NCI-H2227 (cell line): ENCODE measurements around the gene TTC1.
"Not testable (repeated sequence)": the region's sequence is repeated elsewhere in the genome, so short reads cannot be mapped to it uniquely, and the experiment has no call there.

Source experiments
- DNase-seq: peaks from one replicate; lab custom pipeline; 2025; ENCODE audit not compliant: unreplicated experiment; lab: John Stamatoyannopoulos, UW

Gene TTC1

DNA sequence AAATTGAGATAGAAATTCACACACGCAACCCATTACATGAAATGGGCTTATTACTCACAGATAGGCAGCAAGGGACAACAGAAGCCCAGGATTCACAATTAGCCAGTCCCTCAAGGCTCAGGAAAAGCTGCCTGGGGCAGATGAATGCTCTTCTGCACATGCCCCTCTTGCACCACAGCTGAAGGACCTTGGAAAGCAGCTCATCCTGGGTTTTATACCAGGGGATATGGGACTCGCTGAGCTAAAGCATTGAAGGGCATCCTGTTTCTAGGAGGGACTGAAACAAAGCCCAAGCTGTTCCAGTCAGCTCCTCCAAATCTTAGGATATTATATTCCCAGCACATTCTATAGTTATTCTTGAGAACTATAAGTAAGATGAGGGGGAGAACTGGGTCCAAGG lies 15.7 kb upstream of the TTC1 start:
- DNase-seq: no peak

DNA sequence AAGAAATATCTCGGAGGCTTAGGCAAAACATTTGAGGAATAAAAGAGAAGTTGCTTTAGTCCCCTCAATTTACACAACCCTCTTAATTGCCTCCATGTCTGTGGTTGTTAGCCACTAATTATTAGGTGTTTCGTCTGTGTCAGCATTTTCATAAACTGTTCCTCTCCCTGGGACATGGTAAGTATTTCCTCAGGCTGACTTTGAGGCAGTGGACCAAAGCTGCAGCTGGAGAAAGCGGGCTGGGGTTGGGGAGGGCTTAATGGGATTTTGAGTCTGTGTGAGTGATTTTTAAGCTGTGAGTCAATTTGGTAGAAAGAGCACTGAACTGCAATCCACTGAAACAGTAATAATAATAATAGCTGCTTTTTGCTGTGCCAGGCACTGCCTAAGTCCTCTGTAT lies 13.0 kb upstream of the TTC1 start:
- no peak for DNase-seq

DNA sequence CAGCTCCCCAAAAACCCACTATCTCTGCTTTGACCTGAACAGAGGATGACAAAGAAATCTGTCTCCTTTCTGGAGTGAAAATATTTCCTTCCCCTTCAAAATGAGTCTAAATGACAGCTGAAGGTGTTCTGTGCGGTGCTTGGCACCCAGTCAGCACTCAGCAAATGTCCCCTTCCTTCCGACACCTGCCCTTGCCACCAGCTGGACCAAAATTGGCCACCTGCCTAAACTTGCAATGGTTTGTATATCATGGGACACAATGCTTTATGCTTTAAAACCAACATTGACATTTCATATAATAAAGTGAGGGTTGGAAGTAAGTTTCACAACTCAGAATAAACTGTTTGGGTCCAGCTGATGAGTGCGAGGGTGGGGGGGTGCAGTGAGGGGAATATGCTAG lies 7.5 kb upstream of the TTC1 start:
- DNase-seq: no peak

DNA sequence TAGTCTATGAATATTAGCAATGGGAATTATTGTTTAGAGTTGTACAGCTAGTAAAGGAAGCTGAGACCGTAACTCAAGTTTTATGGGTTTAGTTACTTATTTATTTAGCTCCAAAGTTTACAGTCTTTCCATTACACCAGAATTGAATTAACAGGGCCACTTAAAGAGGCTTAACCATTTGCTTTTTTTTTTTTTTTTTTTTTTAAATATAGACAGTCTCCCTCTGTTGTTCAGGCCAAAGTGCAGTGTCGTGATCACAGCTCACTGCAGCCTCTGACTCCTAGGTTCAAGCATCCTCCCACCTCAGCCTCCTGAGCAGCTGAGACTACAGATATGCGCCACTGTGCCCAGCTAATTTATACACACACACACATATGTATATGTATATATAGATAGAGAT lies 1.4 kb upstream of the TTC1 start:
- no peak for DNase-seq

DNA sequence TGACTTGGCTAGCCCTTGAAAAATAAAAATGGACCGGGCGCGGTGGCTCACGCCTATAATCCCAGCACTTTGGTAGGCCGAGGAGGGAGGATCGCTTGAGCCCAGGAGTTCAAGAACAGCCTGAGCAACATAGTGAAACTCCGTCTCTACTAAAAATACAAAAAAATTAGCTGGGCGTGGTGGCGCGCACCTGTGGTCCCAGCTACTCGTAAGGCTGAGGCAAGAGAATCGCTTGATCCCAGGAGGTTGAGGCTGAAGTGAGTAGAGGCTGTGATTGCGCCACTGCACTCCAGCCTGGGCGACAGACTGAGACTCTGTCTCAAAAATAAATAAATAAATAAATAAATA lies 436 bp upstream of the TTC1 start:
- not testable (repeated sequence) for DNase-seq

DNA sequence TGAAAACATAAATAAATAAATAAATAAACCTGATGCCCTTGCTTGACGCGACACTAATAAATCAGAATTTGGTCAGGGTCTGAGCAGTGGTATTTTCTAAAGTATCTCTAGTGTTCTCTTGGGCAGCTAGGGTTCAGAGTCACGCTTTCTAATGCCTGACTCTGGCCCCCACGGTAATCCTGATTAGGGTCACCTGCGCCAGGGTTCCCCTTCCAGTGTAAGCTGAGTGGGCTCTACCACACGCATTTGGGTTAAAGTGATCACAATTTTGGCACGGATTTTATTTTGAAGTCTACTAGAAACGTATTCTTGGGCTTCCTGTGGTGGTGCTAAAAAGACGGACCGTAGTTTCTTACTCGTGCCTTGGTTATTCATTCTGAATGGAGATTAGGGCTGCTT lies 651 bp downstream of the TTC1 start:
- no peak for DNase-seq

DNA sequence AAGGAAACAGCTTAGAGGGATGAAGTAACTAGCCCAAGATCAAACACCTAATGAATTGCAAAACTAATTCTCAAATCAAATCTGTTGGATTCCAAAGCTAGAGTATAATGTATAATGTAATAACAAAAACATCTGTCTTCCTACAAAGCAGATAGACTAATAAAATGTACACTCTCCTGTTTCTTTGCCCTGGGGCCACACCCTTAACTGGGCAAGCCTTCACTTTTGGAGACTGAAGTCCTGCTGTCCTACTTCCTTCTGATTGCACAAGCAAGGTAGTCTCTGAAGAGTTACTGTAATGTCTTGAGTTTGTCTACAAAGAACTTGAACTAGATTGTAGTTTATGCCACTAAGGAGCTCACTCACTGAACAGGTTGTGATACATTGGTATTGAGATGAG lies 2.5 kb downstream of the TTC1 start:
- no peak for DNase-seq

DNA sequence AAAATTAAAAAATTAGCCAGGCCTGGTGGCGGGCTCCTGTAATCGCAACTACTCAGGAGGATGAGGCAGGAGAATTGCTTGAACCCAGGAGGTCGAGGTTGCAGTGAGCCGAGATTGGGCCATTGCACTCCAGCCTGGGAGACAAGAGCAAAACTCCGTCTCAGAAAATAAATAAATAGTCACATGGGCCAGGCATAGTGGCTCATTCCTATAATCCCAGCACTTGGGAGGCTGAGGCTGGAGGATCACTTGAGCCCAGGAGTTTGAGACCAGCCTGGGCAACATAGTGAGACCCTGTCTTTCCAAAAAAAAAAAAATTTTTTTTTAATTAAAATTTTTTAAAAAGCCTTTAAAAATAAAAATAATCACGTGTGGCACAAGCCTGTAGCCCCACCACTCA lies 5.3 kb downstream of the TTC1 start:
- DNase-seq: not testable (repeated sequence)

DNA sequence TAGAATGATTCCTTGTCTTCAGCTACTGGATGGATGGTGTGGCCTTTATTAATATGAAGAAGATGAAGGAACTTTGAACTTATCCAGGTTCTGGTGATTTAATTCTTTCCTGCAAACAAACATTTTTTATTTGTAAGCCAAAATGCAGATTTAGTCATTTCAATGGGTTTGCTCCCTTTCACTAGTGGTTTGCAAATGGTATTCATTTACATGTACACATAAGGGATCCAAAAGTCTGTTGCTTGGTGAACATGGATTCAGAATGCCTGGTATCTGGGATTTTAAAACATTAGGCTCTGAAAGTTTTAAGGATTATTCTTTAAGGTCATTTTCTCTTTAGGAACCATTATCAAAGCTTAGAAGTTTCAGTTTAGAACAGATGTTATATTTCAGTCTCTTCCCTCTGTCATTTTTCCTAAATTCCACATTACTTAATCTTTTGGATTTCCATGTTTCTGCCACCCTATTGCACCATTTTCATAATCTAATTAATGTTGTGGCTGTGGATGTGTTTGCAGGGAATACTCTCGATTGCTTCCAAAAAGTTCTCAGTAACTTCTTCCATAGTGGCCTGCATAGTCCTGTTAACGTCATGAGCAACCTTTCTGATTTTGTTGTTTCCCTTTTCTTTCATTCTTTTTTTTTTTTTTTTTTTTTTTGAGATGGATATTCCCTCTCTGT lies 10.1 kb downstream of the TTC1 start:
- DNase-seq: no peak

DNA sequence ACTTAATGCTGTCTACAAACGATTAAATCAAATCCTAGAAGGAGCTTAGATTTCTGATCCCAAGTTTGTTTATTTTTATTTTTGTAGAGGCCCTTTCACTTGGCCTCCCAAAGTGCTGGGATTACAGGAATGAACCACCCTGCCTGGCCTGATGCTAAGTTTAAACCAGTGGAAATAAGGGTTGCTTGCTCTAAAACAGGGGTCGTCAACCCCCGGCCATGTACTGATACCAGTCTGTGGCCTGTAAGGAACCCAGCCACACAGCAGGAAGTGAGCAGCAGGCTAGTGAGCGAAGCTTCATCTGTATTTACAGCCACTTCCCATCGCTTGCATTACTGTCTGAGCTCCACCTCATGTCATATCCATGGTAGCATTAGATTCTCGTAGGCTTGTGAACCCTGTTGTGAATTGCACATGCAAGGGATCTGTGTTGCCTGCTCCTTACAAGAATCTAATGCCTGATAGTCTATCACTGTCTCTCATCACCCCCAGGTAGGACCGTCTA lies 11.4 kb downstream of the TTC1 start:
- no peak for DNase-seq

DNA sequence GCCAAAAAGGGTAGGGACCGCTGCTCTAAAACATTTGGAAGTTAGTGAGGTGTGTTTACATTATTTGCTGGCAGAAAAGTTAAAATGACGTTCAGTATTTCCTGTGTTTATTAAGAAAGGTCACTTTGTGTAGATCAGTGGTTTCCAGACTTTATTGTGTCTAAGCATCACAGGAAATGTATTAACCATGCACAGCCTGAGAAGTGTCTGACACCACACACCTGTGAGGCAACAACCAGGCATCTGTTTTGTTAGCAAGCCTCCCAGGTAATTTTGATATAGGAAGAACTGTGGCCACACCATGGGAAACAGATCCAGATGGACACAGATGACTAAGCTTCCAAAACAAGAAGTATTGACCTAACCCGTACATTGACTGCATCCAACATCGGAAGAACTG lies 12.0 kb downstream of the TTC1 start:
- no peak for DNase-seq

DNA sequence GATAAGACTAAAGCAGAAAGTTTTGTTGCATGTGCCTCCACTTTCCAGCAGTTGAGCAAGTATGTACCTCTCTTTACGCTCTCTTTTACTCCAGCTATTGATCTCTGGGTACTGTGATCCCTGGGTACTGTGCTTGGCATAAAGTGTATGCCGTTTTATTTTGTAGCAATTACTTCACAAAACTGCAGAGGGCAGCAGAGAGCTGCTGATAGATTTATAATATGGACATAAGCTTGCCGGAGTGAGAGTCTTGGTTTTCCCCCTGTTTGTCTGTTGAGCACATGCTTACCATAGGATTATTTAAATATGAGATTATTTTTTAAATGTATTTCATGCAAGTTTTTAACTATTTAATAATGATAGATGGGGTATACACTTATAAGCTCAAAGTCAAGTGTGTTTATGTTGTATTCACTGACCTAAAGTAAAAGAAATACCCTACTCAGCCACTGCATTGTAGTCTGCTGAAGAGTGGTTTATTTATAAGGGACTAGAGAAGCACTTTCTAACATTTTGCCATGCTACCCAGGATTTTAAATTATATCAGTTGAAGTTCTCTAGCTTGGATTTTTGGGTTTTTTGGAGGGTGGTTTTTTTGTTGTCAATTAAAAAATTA lies 13.0 kb downstream of the TTC1 start:
- DNase-seq: peak; percentile 70

DNA sequence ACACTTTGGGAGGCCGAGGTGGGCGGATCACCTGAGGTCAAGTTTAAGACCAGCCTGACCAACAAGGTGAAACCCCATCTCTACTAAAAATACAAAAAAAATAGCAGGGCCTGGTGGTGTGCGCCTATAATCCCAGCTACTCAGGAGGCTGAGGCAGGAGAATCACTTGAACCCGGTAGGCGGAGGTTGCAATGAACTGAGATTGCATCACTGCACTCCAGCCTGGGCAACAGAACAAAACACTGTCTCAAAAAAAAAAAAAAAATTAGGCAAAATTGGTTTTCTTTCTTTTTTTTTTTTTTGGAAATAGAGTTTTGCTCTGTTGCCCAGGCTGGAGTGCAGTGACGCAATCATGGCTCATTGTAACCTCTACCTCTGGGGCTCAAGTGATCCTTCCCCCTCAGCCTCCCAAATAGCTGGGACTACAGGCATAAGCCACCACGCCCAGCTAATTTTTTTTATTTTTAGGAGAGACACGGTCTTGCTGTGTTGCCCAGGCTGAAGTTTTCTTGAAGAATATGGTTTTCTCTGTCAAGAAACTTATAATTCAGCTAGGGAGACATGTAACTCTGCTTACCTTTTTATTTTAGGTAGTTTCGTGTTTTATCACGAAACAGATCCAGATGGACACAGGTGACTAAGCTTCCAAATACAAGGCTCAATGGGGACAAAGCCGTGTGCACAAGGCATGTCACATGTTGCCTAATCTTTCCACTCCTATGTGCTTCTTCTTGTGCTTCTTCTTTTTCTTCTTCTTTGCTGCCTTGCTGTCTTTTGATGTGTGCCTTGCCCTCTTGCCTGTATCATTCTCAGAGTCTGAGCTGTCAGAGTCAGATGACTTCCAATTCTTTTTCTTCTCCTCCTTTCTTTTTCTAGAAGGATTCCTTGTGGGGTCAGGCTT lies 14.3 kb downstream of the TTC1 start:
- DNase-seq: no peak

DNA sequence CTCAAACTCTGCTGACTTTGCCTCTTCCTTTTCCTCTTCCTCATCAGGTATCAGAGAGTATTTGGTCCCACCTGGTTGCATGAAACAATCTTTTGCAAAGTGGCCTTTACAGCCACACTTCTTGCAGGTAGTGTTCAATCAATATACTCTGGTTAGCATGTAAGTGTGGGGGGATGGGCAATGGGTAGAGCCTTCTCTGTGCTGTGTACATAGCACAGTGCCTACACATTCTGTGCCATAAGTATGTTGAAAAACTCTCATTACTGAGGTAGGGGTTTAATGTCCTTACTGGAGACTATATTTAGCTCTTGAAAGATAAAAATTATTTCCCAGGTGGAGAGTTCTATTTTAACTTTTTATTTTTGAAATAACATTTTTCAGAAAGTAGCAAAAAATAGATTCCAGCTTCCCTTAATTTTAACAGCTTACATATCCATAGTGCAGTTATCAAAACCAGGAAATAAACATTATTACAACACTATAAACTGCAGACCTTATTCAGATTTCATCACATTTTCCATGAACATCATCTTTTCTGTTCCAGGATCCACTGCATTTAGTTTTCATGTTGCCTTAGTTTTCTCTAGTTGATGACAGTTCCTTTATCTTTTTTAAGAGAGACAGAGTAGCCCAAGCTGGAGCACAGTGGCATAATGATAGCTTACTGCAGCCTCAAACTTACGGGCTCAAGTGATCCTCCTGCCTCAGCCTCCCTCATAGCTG lies 15.1 kb downstream of the TTC1 start:
- DNase-seq: no peak

DNA sequence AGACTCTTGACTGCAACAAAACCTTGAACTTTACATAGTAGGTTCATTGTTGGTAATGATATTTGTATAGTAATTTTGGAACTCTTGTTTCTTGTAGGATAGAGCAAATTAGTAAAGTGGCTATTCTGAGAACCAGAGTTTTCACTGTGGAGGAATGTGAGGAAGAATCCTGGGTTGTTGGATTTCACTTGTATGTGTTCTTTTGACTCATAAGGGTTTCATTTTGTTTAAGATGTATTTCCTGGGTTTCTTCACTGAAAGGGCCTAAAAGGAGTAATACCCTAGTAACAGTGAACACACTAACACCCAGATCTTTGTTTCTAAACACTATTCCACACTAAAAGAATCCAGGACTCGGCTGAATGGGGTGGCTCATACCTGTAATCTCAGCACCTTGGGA lies 20.1 kb downstream of the TTC1 start:
- DNase-seq: no peak

DNA sequence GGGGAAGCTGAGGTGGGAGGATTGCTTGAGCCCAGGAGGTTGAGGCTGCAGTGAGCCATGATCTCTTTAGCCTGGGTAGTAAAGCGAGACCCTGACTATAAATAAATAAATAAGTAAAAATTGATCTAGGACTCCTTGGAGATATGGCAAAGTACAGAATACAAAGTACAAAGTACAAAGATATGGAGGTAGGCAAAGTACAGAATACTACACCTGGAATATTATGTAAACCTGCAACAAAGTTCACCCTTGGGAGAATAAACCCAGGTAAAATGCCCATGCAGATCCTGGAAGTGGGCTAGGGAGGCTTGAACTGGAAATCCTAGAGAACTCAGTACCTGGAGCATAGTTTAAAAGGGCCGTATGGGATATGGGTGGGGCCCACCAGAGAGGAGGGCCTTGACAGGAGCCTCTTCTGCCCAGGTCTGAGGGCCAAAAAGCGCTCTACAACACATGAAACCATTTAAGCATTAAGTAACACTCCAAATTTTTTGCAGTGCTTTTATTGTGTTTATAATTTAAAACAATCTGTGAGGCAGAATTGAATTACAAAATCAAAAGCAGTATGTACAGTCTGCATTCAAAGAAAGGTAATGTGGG lies 20.7 kb downstream of the TTC1 start:
- DNase-seq: no peak

DNA sequence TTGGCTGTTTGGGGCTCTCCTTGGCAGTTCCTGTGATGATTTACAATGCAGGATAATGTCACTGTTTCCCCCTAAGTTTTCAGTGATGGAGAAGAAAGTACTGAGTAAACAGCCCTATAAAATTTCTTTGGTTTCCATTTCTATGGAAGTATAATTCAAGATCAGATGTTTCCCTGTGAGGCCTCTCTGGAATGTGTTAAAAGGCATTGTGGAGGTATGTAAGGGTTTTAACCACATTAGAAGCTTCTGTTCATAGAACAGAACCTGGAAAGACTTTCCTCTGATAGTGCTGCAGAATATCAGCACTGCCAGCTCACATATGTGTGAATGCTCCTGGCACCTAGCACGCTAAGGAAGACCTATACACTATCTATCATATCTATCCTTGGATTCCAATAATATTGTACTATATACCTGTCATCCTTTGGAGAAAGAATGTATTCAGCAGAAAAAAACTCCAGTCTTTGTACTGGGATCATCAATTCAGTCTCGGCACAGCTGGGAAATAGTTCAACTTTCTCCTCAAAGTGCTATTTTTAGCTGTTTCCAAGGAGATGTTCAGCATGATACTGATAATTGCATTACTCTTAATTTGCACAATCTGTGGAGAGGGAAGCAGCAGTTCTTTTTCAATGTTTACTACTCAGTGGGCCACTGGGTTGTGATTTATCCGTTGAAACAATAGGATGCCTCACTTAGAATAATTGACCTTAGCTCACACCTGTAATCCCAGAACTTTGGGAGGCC lies 21.9 kb downstream of the TTC1 start:
- DNase-seq: no peak

DNA sequence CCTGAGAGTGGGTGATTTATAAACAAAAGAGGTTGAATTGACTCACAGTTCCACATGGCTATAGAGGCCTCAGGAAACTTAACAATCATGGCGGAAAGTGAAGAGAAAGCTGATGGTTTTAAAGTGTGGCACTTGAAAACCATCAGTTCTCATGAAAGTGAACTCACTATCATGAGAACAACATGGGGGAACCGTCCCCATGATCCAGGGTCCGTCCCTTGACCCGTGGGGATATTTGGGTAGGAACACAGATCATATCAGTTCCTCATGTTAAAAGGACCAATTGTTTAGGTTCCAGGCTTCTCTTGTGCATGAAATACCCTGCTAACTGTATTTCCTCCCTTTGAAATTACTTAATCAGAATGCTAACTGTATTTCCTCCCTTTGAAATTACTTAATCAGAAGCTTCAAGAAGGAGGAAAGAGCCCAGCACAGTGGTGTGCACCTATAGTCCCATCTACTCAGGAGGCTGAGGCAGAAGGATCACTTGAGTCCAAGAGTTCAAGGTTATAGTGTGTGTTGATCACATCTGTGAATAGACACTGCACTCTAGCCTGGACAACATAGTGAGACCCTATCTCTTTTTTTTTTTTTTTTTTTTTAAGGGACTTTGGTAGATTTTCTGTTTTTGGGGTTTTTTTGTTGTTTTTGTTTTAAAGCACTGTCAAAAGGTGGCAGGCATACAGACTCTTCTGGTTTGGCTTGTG lies 24.8 kb downstream of the TTC1 start:
- DNase-seq: no peak

DNA sequence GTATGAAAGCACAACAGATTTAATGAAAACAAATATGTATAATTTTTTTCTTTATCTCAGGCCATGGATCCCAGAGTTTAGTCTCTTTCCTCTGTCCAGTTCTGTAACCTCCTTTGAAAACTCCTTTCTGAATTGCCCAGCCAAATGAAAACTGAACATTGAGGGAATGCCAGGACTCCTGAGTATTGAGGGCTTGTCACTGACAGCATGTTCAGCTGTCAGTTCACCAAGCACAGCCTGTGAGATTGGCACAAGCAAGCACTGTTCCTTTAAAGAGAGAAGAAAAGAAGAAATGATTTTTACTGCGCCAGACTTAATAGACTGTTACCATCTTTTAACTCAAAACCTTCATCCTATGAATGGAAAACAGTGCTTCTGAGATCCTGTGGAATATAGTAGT lies 27.3 kb downstream of the TTC1 start:
- DNase-seq: no peak

DNA sequence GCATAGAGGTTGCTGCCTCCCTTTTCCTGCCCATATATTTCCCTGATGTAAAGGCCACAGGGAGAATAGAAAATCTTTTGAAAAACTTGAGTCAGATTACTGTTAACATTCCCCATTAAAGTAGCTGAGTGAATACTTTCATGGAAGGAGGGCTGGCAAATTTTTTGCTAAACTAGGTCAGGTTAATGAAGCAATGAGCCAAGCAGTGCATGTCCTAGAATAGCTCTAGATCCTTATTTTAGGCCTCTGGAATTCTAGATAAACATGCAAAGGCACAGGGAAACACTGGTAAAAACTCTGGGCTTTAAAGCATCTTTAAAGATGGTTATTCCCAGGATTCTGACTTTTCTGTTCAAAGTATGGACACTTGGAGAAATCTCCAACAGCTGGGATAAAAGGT lies 27.9 kb downstream of the TTC1 start:
- DNase-seq: no peak
